Gastroesophageal sphincter (tissue), 4 donors: ENCODE data around the gene GPR26. TPM values are rescaled to one million over a fixed set of nuclear protein-coding genes. Genes with fewer than 3 reads are reported as not detected.

Experiments
- ATAC-seq: fragments of 150-250 bp; one replicate; pipeline ENCODE4 v1.9.1; 2016; ENCODE audit warnings: mild to moderate bottlenecking, moderate library complexity
- H3K27ac ChIP-seq, 4 donors: fragments of 200-600 bp; sonication (generic) in 3 of 4; 1 replicate in 3 of 4; 2 replicates in 1 of 4; pipeline ENCODE4 v1.5.1; 2016 to 2019
- H3K27me3 ChIP-seq: fragments of 200-600 bp; sonication (generic); one replicate; pipeline ENCODE4 v1.5.1; 2019
- H3K36me3 ChIP-seq, 2 donors: fragments of 200-600 bp; sonication (generic); one replicate each; pipeline ENCODE4 v1.5.1; 2019; ENCODE audit warnings: control low read depth in 1 of 2
- H3K4me1 ChIP-seq, 3 donors: fragments of 200-600 bp; sonication (generic); 1 replicate in 2 of 3; 2 replicates in 1 of 3; pipeline ENCODE4 v1.5.1; 2016 to 2019; ENCODE audit warnings: control low read depth in 2 of 3
- H3K4me3 ChIP-seq, 2 donors: fragments of 200-600 bp; sonication (generic); one replicate each; pipeline ENCODE4 v1.5.1; 2019; ENCODE audit warnings: mild to moderate bottlenecking in 1 of 2, moderate library complexity in 1 of 2
- H3K9me3 ChIP-seq, 3 donors: fragments of 200-600 bp; sonication (generic); one replicate each; pipeline ENCODE4 v1.5.1; 2017 to 2019; ENCODE audit warnings: control low read depth in 2 of 3
- EP300 ChIP-seq: sonication (generic); formaldehyde crosslinking; IDR thresholded peaks from one replicate; pipeline ENCODE4 v1.6.1; 2017; ENCODE audit warnings: antibody characterized with exemption, mild to moderate bottlenecking
- POLR2A ChIP-seq, 2 donors: fragments of 450-650 bp; IDR thresholded peaks; one replicate each; pipeline ENCODE4 v1.6.1; 2017; ENCODE audit warnings: antibody characterized with exemption in 2 of 2, mild to moderate bottlenecking in 2 of 2, moderate library complexity in 1 of 2
- POLR2AphosphoS5 ChIP-seq: sonication (generic); formaldehyde crosslinking; IDR thresholded peaks from one replicate; pipeline ENCODE4 v1.6.1; 2017; ENCODE audit warnings: antibody characterized with exemption
- WGBS, 2 donors: methylation state at CpG; one replicate each; pipeline ENCODE4 v1.1.5; 2018; ENCODE audit warnings: low coverage in 1 of 2; 5-methylcytosine and 5-hydroxymethylcytosine counted together
- total RNA-seq, 4 donors: library from RNA; depleted of rRNA; stranded (reverse); fragments of >200 nt; gene quantifications; one replicate each; pipeline ENCODE4 v1.1.0, GENCODE V29; 2016
- TF ChIP-seq, protein P1 (sequence below), 4 experiments: fragments of 200-600 bp in 2 of 4; fragments of 450-650 bp in 2 of 4; sonication (generic) in 1 of 4; IDR thresholded peaks; one replicate each; pipeline ENCODE4 v1.5.1; 2017 to 2019; ENCODE audit warnings: antibody characterized with exemption in 4 of 4, mild to moderate bottlenecking in 2 of 4, moderate library complexity in 2 of 4

GPR26 gene
- total RNA-seq, 4 donors from 2014 or later, result 0.02 TPM; not detected in 3

- 76 to 100% methylated on average over 1 to 3 of the region's 6 CpGs for WGBS, 2 donors
- Histone ChIP-seq H3K27ac (no peak overlapping the region), H3K27me3 (peaks cover 13% of the 10 kb centered on the region), H3K9me3 (peaks cover 0 to 8% (median 0%) of the 10 kb centered on the region in 3 donors), H3K36me3 (no peaks in the 10 kb centered on the region), H3K4me3 (no peak overlapping the region), H3K4me1 (no peaks in the 10 kb centered on the region)
- TF ChIP-seq, protein P1, sequence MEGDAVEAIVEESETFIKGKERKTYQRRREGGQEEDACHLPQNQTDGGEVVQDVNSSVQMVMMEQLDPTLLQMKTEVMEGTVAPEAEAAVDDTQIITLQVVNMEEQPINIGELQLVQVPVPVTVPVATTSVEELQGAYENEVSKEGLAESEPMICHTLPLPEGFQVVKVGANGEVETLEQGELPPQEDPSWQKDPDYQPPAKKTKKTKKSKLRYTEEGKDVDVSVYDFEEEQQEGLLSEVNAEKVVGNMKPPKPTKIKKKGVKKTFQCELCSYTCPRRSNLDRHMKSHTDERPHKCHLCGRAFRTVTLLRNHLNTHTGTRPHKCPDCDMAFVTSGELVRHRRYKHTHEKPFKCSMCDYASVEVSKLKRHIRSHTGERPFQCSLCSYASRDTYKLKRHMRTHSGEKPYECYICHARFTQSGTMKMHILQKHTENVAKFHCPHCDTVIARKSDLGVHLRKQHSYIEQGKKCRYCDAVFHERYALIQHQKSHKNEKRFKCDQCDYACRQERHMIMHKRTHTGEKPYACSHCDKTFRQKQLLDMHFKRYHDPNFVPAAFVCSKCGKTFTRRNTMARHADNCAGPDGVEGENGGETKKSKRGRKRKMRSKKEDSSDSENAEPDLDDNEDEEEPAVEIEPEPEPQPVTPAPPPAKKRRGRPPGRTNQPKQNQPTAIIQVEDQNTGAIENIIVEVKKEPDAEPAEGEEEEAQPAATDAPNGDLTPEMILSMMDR (IDR thresholded peaks at IDR 0.05), result no peak
- TF ChIP-seq POLR2AphosphoS5, result no peak
- TF ChIP-seq EP300, result no peak
- no peak for TF ChIP-seq POLR2A (IDR thresholded peaks at IDR 0.05)
- ATAC-seq, result no peak
These were observed 14.6 kb upstream of the GPR26 start for GRCh38 chr10:123651421-123652047.

DNA sequence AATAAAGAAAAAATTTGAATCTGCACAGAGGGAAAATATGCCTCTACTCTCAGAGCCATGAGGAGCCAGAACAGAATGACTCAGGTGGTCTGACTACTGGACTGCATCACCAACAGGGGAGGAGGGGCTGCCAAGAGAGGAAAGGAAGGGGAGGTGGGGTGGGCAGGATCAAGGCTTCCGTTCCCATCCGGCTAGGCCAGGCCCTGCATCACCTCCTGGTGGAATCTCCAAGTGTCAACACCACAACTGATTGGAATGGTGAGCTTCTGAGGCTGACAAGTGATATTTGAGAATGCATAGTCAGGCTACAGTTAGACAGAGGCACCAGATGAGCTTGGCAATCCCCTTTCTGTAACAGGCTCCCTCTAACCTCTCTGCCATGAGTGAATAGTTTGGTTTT is 10.4 kb upstream of the GPR26 start:
- TF ChIP-seq POLR2AphosphoS5, result no peak
- TF ChIP-seq EP300, result no peak
- TF ChIP-seq POLR2A (IDR thresholded peaks at IDR 0.05), result no peak
- TF ChIP-seq, protein P1 (IDR thresholded peaks at IDR 0.05), result no peak
- peaks cover 8% of the 10 kb centered on the region for H3K27me3 ChIP-seq
- peaks cover 0 to 8% (median 0%) of the 10 kb centered on the region in 3 donors for H3K9me3 ChIP-seq
- H3K27ac ChIP-seq, result no peak overlapping the region
- WGBS, 2 donors, result 20 to 25% methylated on average over 2 of the region's 2 CpGs
- H3K4me3 ChIP-seq, result no peak overlapping the region
- no peaks in the 10 kb centered on the region for H3K4me1 ChIP-seq
- H3K36me3 ChIP-seq, result no peaks in the 10 kb centered on the region
- no peak for ATAC-seq

DNA sequence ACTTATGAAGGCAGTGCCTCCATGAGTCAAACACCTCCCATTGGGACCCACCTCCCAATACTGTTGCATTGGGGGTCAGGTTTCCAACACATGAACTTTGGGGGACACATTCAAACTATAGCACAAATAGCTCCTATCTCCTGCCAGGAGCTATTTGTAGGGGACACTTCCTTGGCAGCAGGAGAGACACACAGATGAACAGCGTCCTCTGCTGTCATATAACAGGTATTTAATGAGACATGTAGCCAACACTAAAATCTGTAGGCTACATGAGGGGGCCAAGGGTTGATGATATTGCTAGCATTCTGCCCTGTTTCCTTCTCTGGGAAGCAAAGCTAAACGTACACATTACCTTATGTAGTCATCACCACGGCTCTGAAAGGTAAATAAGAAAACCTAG is 2.6 kb upstream of the GPR26 start:
- 11 to 63% methylated on average over 1 to 3 of the region's 3 CpGs for WGBS, 2 donors
- TF ChIP-seq EP300, result no peak
- no peak for TF ChIP-seq POLR2A (IDR thresholded peaks at IDR 0.05)
- no peak for TF ChIP-seq POLR2AphosphoS5
- TF ChIP-seq, protein P1 (IDR thresholded peaks at IDR 0.05), result no peak
- no peak overlapping the region for H3K27ac ChIP-seq
- no peak overlapping the region for H3K4me3 ChIP-seq
- peaks cover 56% of the 10 kb centered on the region for H3K27me3 ChIP-seq
- H3K4me1 ChIP-seq, result no peaks in the 10 kb centered on the region
- no peak for ATAC-seq
- H3K9me3 ChIP-seq, result peaks cover 0 to 11% (median 0%) of the 10 kb centered on the region in 3 donors
- H3K36me3 ChIP-seq, result no peaks in the 10 kb centered on the region

DNA sequence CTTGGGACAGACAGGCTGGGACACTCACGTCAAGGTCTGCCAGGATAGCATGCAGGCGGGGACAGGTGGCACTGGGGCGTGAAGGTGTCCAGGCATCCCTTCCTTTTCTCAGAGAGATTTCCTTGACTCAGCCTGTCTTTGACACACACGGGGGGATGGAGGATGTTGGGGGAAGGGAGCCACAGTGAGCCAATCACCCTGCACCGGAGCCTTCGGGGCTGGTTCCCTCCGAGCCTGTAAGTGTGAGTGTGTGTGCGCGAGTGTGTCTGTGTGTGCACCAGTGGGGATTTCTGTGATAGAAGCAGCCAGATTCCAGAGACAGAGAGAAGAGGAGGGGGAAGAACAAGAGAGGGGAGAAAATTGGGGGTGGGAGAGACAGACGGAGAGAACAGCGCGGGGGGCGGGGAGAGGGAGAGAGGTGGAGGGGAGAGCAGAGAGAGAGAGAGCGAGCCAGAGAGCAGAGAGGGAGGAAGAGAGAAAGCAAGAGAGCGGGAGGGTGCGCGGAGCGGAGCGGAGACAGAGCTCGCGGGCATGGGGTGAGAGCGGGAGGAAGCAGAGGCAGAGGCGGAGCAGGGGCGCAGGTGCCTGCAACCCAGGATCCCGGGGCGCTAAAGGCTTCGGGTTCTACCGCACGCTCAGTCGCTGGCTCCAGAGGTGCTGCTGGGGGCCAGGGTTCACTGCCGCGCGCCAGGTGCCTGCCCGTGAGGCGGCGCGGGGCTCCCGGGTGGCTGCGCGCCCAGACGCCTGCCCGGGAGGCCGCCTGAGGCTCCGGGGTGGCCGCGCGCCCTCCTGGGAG is 466 bp upstream of the GPR26 start:
- TF ChIP-seq, protein P1 (IDR thresholded peaks at IDR 0.05), result no peak
- Histone ChIP-seq H3K9me3 (peaks cover 0 to 11% (median 0%) of the 10 kb centered on the region in 3 donors), H3K27ac (no peak overlapping the region), H3K4me1 (no peaks in the 10 kb centered on the region), H3K36me3 (no peaks in the 10 kb centered on the region), H3K27me3 (peaks cover 78% of the 10 kb centered on the region), H3K4me3 (no peak overlapping the region)
- no peak for ATAC-seq
- WGBS, 2 donors, result 3 to 6% methylated on average over 20 to 22 of the region's 47 CpGs

DNA sequence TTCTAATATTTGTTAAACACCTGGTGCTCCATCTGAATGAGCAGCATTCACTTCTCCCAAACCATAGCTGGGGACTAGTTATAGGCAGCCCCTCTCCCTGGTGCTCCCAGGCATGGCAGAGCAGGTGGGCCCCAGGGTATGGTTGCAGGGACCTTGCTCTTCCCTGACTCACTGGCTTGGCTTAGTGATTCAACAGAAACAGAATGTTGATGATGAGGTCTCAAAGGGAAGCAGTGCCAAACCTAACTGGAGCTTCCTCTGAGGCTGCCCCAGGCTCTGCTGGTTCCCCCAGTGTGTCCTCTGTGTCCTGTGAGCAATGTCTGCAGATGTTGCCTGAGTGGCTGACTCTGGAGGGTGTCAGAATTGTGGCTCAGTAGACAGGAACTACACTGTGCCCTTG is 3.7 kb downstream of the GPR26 start:
- no peaks in the 10 kb centered on the region for H3K4me1 ChIP-seq
- H3K9me3 ChIP-seq, result no peaks in the 10 kb centered on the region
- H3K36me3 ChIP-seq, result no peaks in the 10 kb centered on the region
- ATAC-seq, result no peak
- no peak overlapping the region for H3K27ac ChIP-seq
- no peak overlapping the region for H3K4me3 ChIP-seq
- TF ChIP-seq, protein P1 (IDR thresholded peaks at IDR 0.05), result no peak
- TF ChIP-seq EP300, result no peak
- no peak for TF ChIP-seq POLR2AphosphoS5
- TF ChIP-seq POLR2A (IDR thresholded peaks at IDR 0.05), result no peak
- H3K27me3 ChIP-seq, result peaks cover 72% of the 10 kb centered on the region
